Measurements from ENCODE around the gene TAS2R3. TPM values are rescaled to one million over a fixed set of nuclear protein-coding genes. Genes with fewer than 3 reads are reported as not detected.
"Not testable (repeated sequence)": the region's sequence is repeated elsewhere in the genome, so short reads cannot be mapped to it uniquely, and the experiment has no call there.

TAS2R3 gene
- total RNA-seq, 1 experiment from 2014 or later = 1.2 TPM

GRCh38 chr7:141752634-141753033 lies 11.3 kb upstream of the TAS2R3 start:
- Mint-ChIP-seq H3K36me3 (peaks cover 91% of the 10 kb centered on the region), H3K27ac (no peak overlapping the region), H3K4me1 (no peaks in the 10 kb centered on the region), H3K4me3 (no peak overlapping the region), H3K9me3 (peaks cover 34% of the 10 kb centered on the region), H3K27me3 (ENCODE audit: low read depth) (no peaks in the 10 kb centered on the region)
- ChIA-PET CTCF (interaction anchor here (1.0 kb wide), 1 partner anchor 14 kb away, joined by 3 read pairs; the partner anchor contains the start of gene SSBP1), POLR2A (interaction anchor here (1.0 kb wide), 1 partner anchor 33 kb away, joined by 3 read pairs; no protein-coding TSS in a partner anchor)
- DNase-seq (ENCODE audit: low spot score) (no peak), ATAC-seq (no peak)
- peak; percentile 61; the same call in 1 of the 2 replicates for TF ChIP-seq CTCF (IDR thresholded peaks at IDR 0.05)
- no peak for TF ChIP-seq FOXK1 (CRISPR knock-in tag; IDR thresholded peaks at IDR 0.05)

- Mint-ChIP-seq H3K36me3 (peaks cover 92% of the 10 kb centered on the region), H3K27me3 (ENCODE audit: low read depth) (no peaks in the 10 kb centered on the region), H3K4me3 (no peak overlapping the region), H3K27ac (no peak overlapping the region), H3K9me3 (peaks cover 40% of the 10 kb centered on the region), H3K4me1 (no peaks in the 10 kb centered on the region)
- ChIA-PET CTCF (interaction anchor here (1.0 kb wide), 1 partner anchor 17 kb away, joined by 3 read pairs; the partner anchor contains the start of gene SSBP1), POLR2A (no interaction called here)
- DNase-seq (ENCODE audit: low spot score) (peak; percentile 47), ATAC-seq (peak; percentile 77)
- TF ChIP-seq CTCF (IDR thresholded peaks at IDR 0.05) = peak; percentile 47
- TF ChIP-seq NR3C1 (CRISPR knock-in tag; conservative IDR thresholded peaks at IDR 0.05; ENCODE audit: low read depth) = no peak
Measured at GRCh38 chr7:141754939-141755338, 9.0 kb upstream of the TAS2R3 start.

- CTCF ChIA-PET, POLR2A ChIA-PET: not testable (repeated sequence)
- peaks cover 23% of the 10 kb centered on the region for H3K9me3 Mint-ChIP-seq
Measured at GRCh38 chr7:141770083-141770583, 6.2 kb downstream of the TAS2R3 start.

GRCh38 chr7:141776374-141776773 lies 12.5 kb downstream of the TAS2R3 start, which contains the start of gene TAS2R4:
Gene TAS2R4 (plus strand): TSS chr7:141776674. CDS start chr7:141778489, 1,815 bp downstream.
- Mint-ChIP-seq H3K9me3 (peaks cover 41% of the 10 kb centered on the region), H3K27me3 (ENCODE audit: low read depth) (0 out of 2 replicates have a peak, but pooled peaks cover 2% of the 10 kb centered on the region), H3K27ac (no peak within 1 kb of the TSS), H3K4me1 (no peaks in the 10 kb centered on the region), H3K36me3 (peaks cover 66% of the 10 kb centered on the region), H3K4me3 (no peak within 1 kb of the TSS)
- DNase-seq (ENCODE audit: low spot score) = no peak
- ChIA-PET POLR2A (no interaction called here), CTCF (interaction anchor here (1.4 kb wide), 1 partner anchor 9 kb away, joined by 5 read pairs; no protein-coding TSS in a partner anchor)
- ATAC-seq = no peak
- TF ChIP-seq NFYB (CRISPR knock-in tag; conservative IDR thresholded peaks at IDR 0.05; ENCODE audit: low read depth) (no peak), STAT6 (CRISPR knock-in tag; conservative IDR thresholded peaks at IDR 0.05; ENCODE audit: low read depth) (no peak), NFATC4 (CRISPR knock-in tag; IDR thresholded peaks at IDR 0.05) (no peak), ZBTB43 (CRISPR knock-in tag; IDR thresholded peaks at IDR 0.05) (no peak), ZNF671 (CRISPR knock-in tag; IDR thresholded peaks at IDR 0.05) (no peak), FOXJ3 (CRISPR knock-in tag; IDR thresholded peaks at IDR 0.05; ENCODE audit: borderline replicate concordance) (no peak), SMAD3 (CRISPR knock-in tag; IDR thresholded peaks at IDR 0.05; ENCODE audit: borderline replicate concordance) (no peak), MXD4 (CRISPR knock-in tag; IDR thresholded peaks at IDR 0.05; ENCODE audit: borderline replicate concordance) (no peak), CREB1 (CRISPR knock-in tag; IDR thresholded peaks at IDR 0.05) (no peak), ATF6 (CRISPR knock-in tag; IDR thresholded peaks at IDR 0.05) (no peak)

More at GRCh38 chr7:141770083-141770583, 6.2 kb downstream of the TAS2R3 start:
- not testable (repeated sequence) for H3K27me3 Mint-ChIP-seq (ENCODE audit: low read depth); H3K4me1 Mint-ChIP-seq; H3K4me3 Mint-ChIP-seq; H3K27ac Mint-ChIP-seq; DNase-seq (ENCODE audit: low spot score); ATAC-seq
- H3K36me3 Mint-ChIP-seq = peaks cover 28% of the 10 kb centered on the region

Measured in WTC11 (cell line).